RWPE2 (cell line): Measurements from ENCODE around the gene RAB11FIP3.
A peak's percentile ranks its signal among the peaks of the same experiment; 100 is the strongest.

ENCODE experiments used
- ATAC-seq: fragments of 200-7000 bp; cut with Tn5 transposase; 3 replicates; pipeline ENCODE4 v1.9.1; 2021; ENCODE audit warnings: low read depth
- DNase-seq: peaks from one replicate; pipeline ENCODE4 v3.0.0-alpha.2; 2020; ENCODE audit warnings: low spot score
- H3K27ac ChIP-seq: fragments of 450-650 bp; 2 replicates; pipeline ENCODE4 v1.5.1; 2017; ENCODE audit warnings: mild to moderate bottlenecking; ENCODE audit not compliant: poor library complexity, severe bottlenecking
- H3K27me3 ChIP-seq: fragments of 250-450 bp; sonication (Bioruptor Pico); 2 replicates; pipeline ENCODE4 v1.5.1; 2021; ENCODE audit warnings: mild to moderate bottlenecking, moderate library complexity; ENCODE audit not compliant: insufficient read depth, poor library complexity, severe bottlenecking
- H3K36me3 ChIP-seq: fragments of 250-450 bp; sonication (Bioruptor Pico); 2 replicates; pipeline ENCODE4 v1.5.1; 2020; ENCODE audit warnings: low read depth, mild to moderate bottlenecking, moderate library complexity
- H3K4me1 ChIP-seq: fragments of 250-450 bp; sonication (Bioruptor Pico); 2 replicates; pipeline ENCODE4 v1.5.1; 2021; ENCODE audit warnings: mild to moderate bottlenecking, moderate library complexity; ENCODE audit not compliant: insufficient read depth, poor library complexity, severe bottlenecking
- H3K4me3 ChIP-seq: fragments of 250-450 bp; sonication (Bioruptor Pico); 2 replicates; pipeline ENCODE4 v1.5.1; 2021; ENCODE audit warnings: mild to moderate bottlenecking, moderate library complexity; ENCODE audit not compliant: severe bottlenecking
- H3K9me3 ChIP-seq: fragments of 250-450 bp; sonication (Bioruptor Pico); 2 replicates; pipeline ENCODE4 v1.5.1; 2021; ENCODE audit warnings: mild to moderate bottlenecking, moderate library complexity; ENCODE audit not compliant: severe bottlenecking
- TF ChIP-seq, protein P1 (sequence below): fragments of 450-650 bp; IDR thresholded peaks from one replicate; pipeline ENCODE4 v1.5.1; 2017; ENCODE audit warnings: mild to moderate bottlenecking, moderate library complexity; ENCODE audit not compliant: poor library complexity, severe bottlenecking

The RAB11FIP3 gene

DNA sequence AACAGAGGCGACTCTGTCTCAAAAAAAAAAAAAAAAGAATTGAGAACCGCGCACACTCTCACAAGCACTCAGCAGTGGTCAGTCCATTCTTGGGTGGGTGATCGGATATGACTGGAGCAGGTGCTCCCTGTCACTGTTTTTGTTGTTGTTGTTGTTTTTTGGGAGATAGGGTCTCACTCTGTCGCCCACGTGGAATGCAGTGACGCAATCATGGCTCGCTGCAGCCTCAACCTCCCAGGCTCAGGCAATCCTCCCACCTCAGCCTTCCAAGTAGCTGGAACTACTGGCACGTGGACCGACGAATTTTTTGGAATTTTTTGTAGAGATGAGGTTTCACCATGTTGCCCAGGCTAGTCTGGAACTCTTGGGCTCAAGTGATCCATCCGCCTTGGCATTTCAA is 30.0 kb downstream of the RAB11FIP3 start:
- DNase-seq = no peak
- no peaks in the 10 kb centered on the region; the same call in 1 of the 2 replicates for H3K36me3 ChIP-seq
- no peak overlapping the region for H3K4me3 ChIP-seq
- H3K4me1 ChIP-seq = no peaks in the 10 kb centered on the region
- H3K9me3 ChIP-seq = no peaks in the 10 kb centered on the region
- TF ChIP-seq, protein P1, sequence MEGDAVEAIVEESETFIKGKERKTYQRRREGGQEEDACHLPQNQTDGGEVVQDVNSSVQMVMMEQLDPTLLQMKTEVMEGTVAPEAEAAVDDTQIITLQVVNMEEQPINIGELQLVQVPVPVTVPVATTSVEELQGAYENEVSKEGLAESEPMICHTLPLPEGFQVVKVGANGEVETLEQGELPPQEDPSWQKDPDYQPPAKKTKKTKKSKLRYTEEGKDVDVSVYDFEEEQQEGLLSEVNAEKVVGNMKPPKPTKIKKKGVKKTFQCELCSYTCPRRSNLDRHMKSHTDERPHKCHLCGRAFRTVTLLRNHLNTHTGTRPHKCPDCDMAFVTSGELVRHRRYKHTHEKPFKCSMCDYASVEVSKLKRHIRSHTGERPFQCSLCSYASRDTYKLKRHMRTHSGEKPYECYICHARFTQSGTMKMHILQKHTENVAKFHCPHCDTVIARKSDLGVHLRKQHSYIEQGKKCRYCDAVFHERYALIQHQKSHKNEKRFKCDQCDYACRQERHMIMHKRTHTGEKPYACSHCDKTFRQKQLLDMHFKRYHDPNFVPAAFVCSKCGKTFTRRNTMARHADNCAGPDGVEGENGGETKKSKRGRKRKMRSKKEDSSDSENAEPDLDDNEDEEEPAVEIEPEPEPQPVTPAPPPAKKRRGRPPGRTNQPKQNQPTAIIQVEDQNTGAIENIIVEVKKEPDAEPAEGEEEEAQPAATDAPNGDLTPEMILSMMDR = no peak
- ATAC-seq = no peak
- no peak overlapping the region for H3K27ac ChIP-seq
- no peaks in the 10 kb centered on the region for H3K27me3 ChIP-seq

DNA sequence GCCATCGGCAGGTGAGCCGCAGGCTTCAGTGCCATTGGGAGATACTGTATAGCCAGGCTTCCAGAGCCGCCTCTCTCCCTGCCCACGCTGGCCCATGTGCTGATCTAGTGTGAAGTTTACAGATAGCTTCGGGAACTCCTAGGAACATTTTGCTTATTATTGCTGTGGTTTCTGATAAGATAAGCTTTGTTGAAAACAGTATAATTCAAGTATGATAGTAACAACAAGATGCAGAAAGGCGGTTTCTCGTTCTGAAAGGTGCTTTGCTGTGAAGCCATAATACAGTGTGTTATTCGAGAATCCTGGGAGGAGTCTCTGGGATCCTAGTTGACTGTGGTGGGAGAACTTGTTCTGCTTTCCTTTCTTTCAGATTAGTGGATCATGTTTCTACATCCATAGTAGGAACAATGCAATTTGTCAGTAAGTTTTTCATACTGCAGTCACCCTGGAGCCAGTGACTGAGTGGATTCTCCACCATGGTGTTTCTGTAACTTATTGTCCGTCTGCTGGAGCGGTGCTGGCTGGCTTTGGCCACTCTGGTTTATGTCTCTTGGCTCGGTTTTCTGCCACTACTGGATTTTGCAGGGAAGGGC is 31.5 kb downstream of the RAB11FIP3 start:
- Histone ChIP-seq H3K27me3 (no peaks in the 10 kb centered on the region), H3K4me1 (no peaks in the 10 kb centered on the region), H3K4me3 (no peak overlapping the region), H3K9me3 (no peaks in the 10 kb centered on the region), H3K27ac (peak overlapping the region; percentile 6), H3K36me3 (peaks cover 6% of the 10 kb centered on the region)
- DNase-seq (no peak), ATAC-seq (0 out of 3 replicates have a peak, but pooled peaks have one; percentile 25)
- TF ChIP-seq, protein P1 = no peak

DNA sequence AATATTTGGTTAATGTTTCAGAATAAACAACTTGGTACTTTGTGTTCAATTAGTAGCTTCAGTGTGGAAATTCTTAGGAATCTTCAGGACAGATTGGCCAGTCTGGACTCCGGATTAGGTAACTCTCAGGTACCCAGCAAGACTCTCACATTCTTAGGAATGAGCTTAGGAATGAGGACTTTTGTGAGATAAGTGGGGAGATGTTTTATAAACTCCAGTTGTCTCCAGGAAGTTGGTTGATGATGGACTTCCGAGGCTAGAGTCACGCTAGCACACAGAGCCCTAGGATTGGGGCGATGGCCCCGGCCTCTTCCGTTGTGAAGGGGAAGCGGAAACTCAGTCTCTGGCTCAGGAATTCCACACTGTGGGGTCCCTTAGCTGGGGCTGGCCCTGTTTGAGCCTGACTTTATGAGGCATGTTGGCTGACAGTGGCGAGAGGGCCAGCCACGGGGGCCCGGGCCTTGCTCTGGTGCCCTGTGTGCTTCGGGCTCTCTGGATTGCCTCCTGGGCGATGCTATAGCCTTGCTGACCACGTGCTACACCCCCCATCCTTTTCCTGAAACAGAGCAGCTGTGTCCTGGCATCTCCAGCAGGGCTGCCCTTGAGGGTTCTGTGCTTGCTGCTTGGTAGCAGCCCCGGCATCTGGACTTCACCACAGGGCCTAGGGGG is 32.4 kb downstream of the RAB11FIP3 start:
- peak overlapping the region; percentile 6 for H3K27ac ChIP-seq
- H3K36me3 ChIP-seq = peaks cover 6% of the 10 kb centered on the region
- H3K27me3 ChIP-seq = no peaks in the 10 kb centered on the region
- H3K4me3 ChIP-seq = no peak overlapping the region
- no peaks in the 10 kb centered on the region for H3K4me1 ChIP-seq
- no peak for DNase-seq
- no peaks in the 10 kb centered on the region for H3K9me3 ChIP-seq
- TF ChIP-seq, protein P1 = no peak
- ATAC-seq = 0 out of 3 replicates have a peak, but pooled peaks have one; percentile 48

DNA sequence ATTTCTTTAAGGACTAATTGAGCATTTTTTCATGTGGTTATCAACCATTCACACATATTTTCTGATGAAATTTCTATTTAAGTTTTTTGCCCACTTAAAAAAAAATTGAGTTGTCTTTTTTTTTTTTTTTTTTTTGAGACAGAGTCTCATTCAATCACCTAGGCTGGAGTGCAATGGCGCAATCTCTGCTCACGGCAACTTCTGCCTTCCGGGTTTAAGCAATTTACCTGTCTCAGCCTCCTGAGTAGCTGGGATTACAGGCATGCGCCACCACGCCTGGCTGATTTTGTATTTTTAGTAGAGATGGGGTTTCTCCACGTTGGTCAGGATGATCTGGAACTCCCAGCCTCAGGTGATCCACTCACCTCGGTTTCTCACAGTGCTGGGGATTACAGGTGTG is 34.3 kb downstream of the RAB11FIP3 start:
- peaks cover 9% of the 10 kb centered on the region for H3K36me3 ChIP-seq
- H3K9me3 ChIP-seq = no peaks in the 10 kb centered on the region
- no peak for ATAC-seq

More for the DNA sequence above, 34.3 kb downstream of the RAB11FIP3 start:
- Histone ChIP-seq H3K27me3 (no peaks in the 10 kb centered on the region), H3K27ac (no peak overlapping the region), H3K4me1 (no peaks in the 10 kb centered on the region), H3K4me3 (no peak overlapping the region)
- DNase-seq = no peak
- TF ChIP-seq, protein P1 = no peak
